GM10248 (cell line): ENCODE measurements around the gene COX6B2.

Source experiments
- CTCF ChIA-PET: fragments of 300-600 bp; sonication (Branson Sonifier 250); formaldehyde crosslinking; extraction: SDS; loops from one replicate; lab custom pipeline; 2021; ENCODE audit warnings: antibody characterized with exemption; lab: Yijun Ruan, JAX
- POLR2A ChIA-PET: fragments of 350-650 bp; sonication (Branson Sonifier 250); formaldehyde crosslinking; extraction: SDS; loops from one replicate; lab custom pipeline; 2020; ENCODE audit warnings: antibody characterized with exemption; lab: Yijun Ruan, JAX
- DNase-seq: peaks from one replicate; pipeline ENCODE4 v3.0.0; 2012; ENCODE audit errors: extremely low spot score
- CTCF ChIP-seq: IDR thresholded peaks from 2 replicates; pipeline ENCODE4 v1.5.1; 2012; ENCODE audit warnings: mild to moderate bottlenecking, low read depth; ENCODE audit errors: extremely low read depth, missing control alignments, control extremely low read depth

The COX6B2 gene

DNA sequence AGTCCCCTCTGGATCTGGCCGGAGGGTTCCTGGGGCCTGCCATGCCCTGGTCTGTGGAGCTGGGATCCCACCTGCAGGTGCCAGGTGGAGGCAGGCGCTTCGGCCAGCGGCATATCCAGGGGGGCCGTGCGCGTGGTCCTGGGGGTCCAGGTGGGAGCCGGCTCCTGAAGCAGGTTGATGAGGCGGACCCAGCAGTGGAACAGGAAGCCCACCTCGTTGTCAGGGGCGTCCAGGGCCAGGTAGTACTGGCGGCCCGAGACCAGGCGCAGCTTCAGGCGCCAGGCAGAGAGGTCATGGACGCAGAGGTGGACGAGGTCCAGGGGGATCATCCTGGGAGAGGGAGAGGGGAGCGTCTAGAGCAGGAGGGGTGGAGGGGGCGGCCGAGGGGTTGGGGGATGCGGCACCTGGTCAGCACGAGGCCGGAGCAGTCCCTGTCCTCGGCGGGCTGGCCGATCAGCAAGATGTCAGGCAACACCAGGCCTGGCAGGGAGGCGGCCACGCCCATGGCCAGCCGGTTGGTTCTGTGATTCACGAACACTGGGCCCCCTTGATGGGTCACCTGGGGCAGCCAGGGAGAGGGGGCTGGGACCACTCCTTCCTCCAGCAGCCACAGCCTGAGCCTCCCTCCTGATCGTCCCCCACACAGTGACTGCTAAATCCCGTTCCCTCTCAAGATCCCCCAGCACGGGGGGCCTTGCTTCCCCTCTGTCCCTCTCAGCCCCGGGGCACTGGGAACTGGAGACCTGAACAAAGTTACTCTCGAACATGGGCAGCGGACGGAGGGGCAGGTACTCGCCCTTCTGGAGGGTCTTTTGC, 7.9 kb upstream of the COX6B2 start:
- no peak for TF ChIP-seq CTCF
- CTCF ChIA-PET = interaction anchor here (1.5 kb wide), 1 partner anchor 105 kb away, joined by 4 read pairs; no protein-coding TSS in a partner anchor
- POLR2A ChIA-PET = no interaction called here
- DNase-seq = no peak

DNA sequence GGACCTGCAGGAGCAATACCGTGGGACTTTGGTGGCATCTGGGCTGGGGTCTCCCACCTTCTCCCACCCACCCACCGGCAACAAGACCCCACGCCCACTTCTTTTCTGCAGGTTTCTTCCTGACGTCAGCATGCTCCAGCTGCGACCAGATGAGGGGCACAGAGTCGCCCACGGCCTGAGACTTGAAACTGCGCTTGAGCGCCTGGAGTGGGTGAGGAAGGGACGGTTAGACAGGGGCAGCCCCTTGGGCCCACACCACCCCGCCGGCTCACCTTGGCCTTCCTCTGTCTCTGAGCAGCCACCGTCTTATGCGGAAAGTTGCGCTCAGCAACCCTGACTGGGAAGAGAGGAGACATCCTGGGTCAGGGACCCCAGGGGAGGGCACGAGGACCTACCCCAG, 6.4 kb upstream of the COX6B2 start:
- CTCF ChIA-PET = interaction anchor here (1.5 kb wide), 1 partner anchor 106 kb away, joined by 4 read pairs; no protein-coding TSS in a partner anchor
- TF ChIP-seq CTCF = no peak
- no peak for DNase-seq
- POLR2A ChIA-PET = interaction anchor here (0.7 kb wide), 1 partner anchor 109 kb away, joined by 4 read pairs; no protein-coding TSS in a partner anchor

DNA sequence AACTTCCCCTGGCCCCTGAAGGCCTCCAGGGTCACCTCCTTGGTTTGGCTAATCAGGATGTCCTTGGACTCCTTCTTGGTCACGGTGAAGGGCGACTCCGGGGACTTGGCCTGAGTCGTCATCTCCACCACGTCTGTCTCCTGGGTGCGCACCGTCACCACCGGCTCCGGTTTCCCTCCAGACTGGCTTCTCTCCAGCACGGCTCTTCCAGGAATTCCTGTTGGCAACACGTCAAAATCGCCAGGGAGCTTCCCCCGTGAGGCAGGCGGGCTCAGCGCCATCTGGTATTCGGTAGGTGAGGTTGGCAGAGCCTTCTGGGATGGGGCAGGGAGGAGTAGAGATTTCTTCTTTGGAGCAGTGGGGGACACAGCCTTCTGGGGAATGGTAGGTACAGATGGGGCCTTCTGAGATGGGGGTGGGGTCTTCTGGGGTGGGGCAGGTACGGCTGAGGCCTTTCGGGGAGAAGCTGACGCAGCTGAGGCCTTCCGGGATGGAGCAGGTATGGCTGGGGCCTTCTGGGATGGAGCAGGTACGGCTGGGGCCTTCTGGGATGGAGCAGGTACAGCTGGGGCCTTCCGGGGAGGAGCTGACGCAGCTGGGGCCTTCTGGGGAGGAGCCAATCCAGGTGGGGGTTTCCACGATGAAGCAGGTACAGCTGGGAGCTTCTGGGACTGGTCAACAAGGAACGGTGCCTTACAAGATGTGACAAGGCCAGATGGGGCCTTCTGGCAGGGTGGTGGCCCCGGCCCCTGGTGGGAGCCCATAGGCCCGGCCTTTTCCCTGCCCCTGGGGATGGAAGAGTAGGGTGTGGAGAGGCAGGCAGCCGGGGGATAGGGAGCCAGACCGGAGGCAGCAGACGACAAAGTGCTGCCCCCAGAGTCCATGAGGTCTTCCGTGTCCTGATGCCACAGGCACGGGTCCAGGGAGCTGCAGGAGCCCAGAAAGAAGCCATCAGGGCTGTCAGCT, 4.7 kb upstream of the COX6B2 start:
- ChIA-PET CTCF (interaction anchor here (0.9 to 1.2 kb wide), 4 partner anchors 10 to 68 kb away, joined by 3 read pairs; no protein-coding TSS in a partner anchor), POLR2A (interaction anchor here (0.6 kb wide), 1 partner anchor 902 kb away, joined by 4 read pairs; no protein-coding TSS in a partner anchor)
- no peak for TF ChIP-seq CTCF
- no peak for DNase-seq

DNA sequence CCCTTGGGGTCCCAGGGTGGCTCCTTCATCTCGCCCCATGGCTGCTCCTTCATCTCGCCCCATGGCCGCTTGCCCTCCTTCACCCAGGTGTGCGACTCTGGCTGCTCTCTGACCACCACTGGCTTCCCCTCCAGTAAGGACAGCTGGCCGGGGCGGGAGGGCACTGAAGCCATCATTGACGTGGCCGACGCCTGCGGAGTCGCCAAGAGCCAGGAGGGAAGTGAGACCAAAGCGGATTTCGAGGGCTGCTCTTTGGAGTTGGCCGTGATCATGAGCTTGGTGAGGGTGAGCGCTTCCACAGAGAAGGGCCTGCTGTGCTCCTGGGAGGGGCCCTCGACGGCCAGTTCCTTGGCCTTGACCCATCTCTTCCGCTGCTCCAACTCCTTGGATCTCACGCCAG, 4.0 kb upstream of the COX6B2 start:
- no peak for TF ChIP-seq CTCF
- ChIA-PET CTCF (interaction anchor here (1.2 kb wide), 1 partner anchor 9 kb away, joined by 3 read pairs; no protein-coding TSS in a partner anchor), POLR2A (interaction anchor here (0.6 kb wide), 1 partner anchor 902 kb away, joined by 4 read pairs; no protein-coding TSS in a partner anchor)
- no peak for DNase-seq

DNA sequence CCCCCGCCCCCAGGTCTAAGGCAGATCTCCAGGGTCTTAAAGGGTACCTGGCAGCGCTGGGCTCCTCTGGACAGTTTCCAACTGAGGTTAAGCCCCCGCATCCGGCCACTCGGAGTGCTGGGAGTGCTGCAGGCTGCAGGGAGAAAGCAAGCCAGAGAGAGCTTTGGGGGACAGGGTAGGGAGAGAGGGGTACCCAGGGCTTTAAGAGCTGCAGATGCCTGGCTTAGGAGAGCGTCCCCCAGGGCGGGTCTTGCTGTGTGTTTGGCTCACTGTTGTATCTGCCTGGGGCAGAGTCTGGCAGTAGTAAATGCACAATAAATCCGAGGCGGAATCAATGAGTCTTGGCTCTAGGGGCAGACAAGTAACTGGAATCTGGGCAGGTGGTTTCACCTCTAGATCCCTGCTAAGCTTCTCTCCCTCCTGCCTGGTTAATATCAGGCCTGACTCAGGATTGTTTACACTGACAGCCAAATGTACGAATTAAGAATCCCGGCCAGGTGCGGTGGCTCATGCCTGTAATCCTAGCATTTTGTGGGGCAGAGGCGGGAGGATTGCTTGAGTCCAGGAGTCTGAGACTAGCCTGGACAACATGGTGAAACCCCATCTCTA, 798 bp upstream of the COX6B2 start:
- TF ChIP-seq CTCF = no peak
- POLR2A ChIA-PET = no interaction called here
- no peak for DNase-seq
- CTCF ChIA-PET = no interaction called here
